GM12878 (cell line): ENCODE measurements around the gene RALBP1. TPM values are rescaled to one million over a fixed set of nuclear protein-coding genes. Genes with fewer than 3 reads are reported as not detected.
A peak's percentile ranks its signal among the peaks of the same experiment; 100 is the strongest.

Source experiments
- ATAC-seq: fragments of 200-7000 bp; cut with Tn5 transposase; 3 replicates; pipeline ENCODE4 v1.9.1; 2020; ENCODE audit warnings: mild to moderate bottlenecking, moderate library complexity
- BruUV-seq: library from RNA; stranded (reverse); fragments of 400-500 nt; replicated peaks from 2 replicates; lab custom pipeline; 2021; lab: Mats Ljungman, UMichigan
- CTCF ChIA-PET: fragments of 300-600 bp; sonication (Branson Sonifier 250); formaldehyde crosslinking; extraction: SDS; loops from one replicate; lab custom pipeline; 2021; ENCODE audit warnings: inconsistent platforms; lab: Yijun Ruan, JAX
- POLR2A ChIA-PET: fragments of 350-600 bp; formaldehyde crosslinking; extraction: SDS; loops from one replicate; lab custom pipeline; 2021; ENCODE audit warnings: inconsistent platforms; lab: Charles Lee
- RAD21 ChIA-PET: fragments of 300-600 bp; sonication (Branson Sonifier 250); formaldehyde crosslinking; loops from one replicate; lab custom pipeline; 2023; ENCODE audit warnings: antibody characterized with exemption; ENCODE audit not compliant: unreplicated experiment; lab: Charles Lee
- SMC1A ChIA-PET: fragments of 300-600 bp; sonication (Branson Sonifier 250); formaldehyde crosslinking; loops from one replicate; lab custom pipeline; 2023; ENCODE audit not compliant: unreplicated experiment, uncharacterized antibody; lab: Charles Lee
- DNase-seq: peaks from one replicate; pipeline ENCODE4 v3.0.0-alpha.2; 2011; ENCODE audit warnings: low read depth, low spot score
- FAIRE-seq: peaks from 3 replicates; lab custom pipeline; 2011; peaks lifted over from hg19 to GRCh38; lab: Jason Lieb, UNC
- H2AFZ ChIP-seq: 2 replicates; pipeline ENCODE4 v1.6.0; 2011; ENCODE audit warnings: low read depth, low read length, control low read depth; ENCODE audit not compliant: control insufficient read depth
- H3K27ac ChIP-seq: 2 replicates; pipeline ENCODE4 v1.5.1; 2011; ENCODE audit warnings: control low read depth; ENCODE audit not compliant: control insufficient read depth, insufficient read depth
- H3K27me3 ChIP-seq, 2 experiments: replicated peaks in 1 of 2; 2 replicates each; pipeline versions ENCODE4 v1.6.0 to v1.6.1; 2011; ENCODE audit warnings: low read length in 1 of 2; ENCODE audit not compliant: control insufficient read depth in 2 of 2, insufficient read depth in 2 of 2
- H3K36me3 ChIP-seq, 2 experiments: 2 replicates each; pipeline ENCODE4 v1.5.1; 2011; ENCODE audit warnings: low read length in 1 of 2; ENCODE audit not compliant: control insufficient read depth in 2 of 2, insufficient read depth in 2 of 2
- H3K4me1 ChIP-seq: 2 replicates; pipeline ENCODE4 v1.6.1; 2011; ENCODE audit warnings: mild to moderate bottlenecking, low read length, moderate library complexity, mixed read lengths; ENCODE audit not compliant: control insufficient read depth, insufficient read depth
- H3K4me2 ChIP-seq: 2 replicates; pipeline ENCODE4 v1.6.0; 2011; ENCODE audit warnings: control low read depth; ENCODE audit not compliant: control insufficient read depth, insufficient read depth
- H3K4me3 ChIP-seq: fragments of 200-600 bp; sonication (generic); 2 replicates; pipeline ENCODE4 v1.5.1; 2016
- H3K79me2 ChIP-seq: 2 replicates; pipeline ENCODE4 v1.6.0; 2011; ENCODE audit warnings: low read length; ENCODE audit not compliant: control insufficient read depth, insufficient read depth
- H3K9ac ChIP-seq: 2 replicates; pipeline ENCODE4 v1.8.0; 2011; ENCODE audit warnings: low read length, control low read depth, mixed read lengths; ENCODE audit not compliant: control insufficient read depth, insufficient read depth
- H3K9me3 ChIP-seq: replicated peaks from 3 replicates; pipeline ENCODE4 v1.5.1; 2011; ENCODE audit warnings: mild to moderate bottlenecking, low read length; ENCODE audit not compliant: control insufficient read depth, insufficient read depth
- H4K20me1 ChIP-seq: 2 replicates; pipeline ENCODE4 v1.6.0; 2011; ENCODE audit not compliant: control insufficient read depth, insufficient read depth
- ATF7 ChIP-seq: fragments of 450-650 bp; IDR thresholded peaks from 2 replicates; pipeline ENCODE4 v1.6.1; 2016; ENCODE audit warnings: low read depth, mild to moderate bottlenecking
- JUND ChIP-seq: IDR thresholded peaks from 2 replicates; pipeline ENCODE4 v1.6.1; 2012; ENCODE audit warnings: low read depth, mild to moderate bottlenecking, low read length, improper control_type of control experiment, moderate library complexity
- MYC ChIP-seq: IDR thresholded peaks from 2 replicates; pipeline ENCODE4 v1.6.1; 2011; ENCODE audit warnings: mild to moderate bottlenecking, low read length, moderate library complexity, inconsistent platforms; ENCODE audit not compliant: insufficient read depth, insufficient replicate concordance, insufficient read length, severe bottlenecking
- ZNF217 ChIP-seq: fragments of 450-650 bp; IDR thresholded peaks from 2 replicates; pipeline ENCODE4 v1.6.1; 2017; ENCODE audit warnings: antibody characterized with exemption, mild to moderate bottlenecking
- WGBS: methylation state at CpG from one replicate; pipeline ENCODE4 v1.1.6; 2016; ENCODE audit warnings: low lambda C conversion rate; ENCODE audit not compliant: insufficient replicate concordance, insufficient coverage; ENCODE audit errors: missing lambda C conversion rate; 5-methylcytosine and 5-hydroxymethylcytosine counted together
- in situ Hi-C: fragments of 300-500 bp; cut with MboI; formaldehyde crosslinking; loops from 9 replicates; pipeline ENCODE4 v1.14.3; 2018; ENCODE audit warnings: mixed read lengths
- intact Hi-C: fragments of 100-400 bp; cut with micrococcal nuclease; formaldehyde crosslinking; loops from one replicate; pipeline ENCODE4 v1.14.2; 2022; ENCODE audit not compliant: unreplicated experiment
- polyA plus RNA-seq, 11 experiments: library from polyadenylated mRNA; depleted of rRNA in 4 of 11; unstranded in 6 of 11; stranded (reverse) in 5 of 11; fragments of >200 nt; fragmentation: Nextera tagmentation in 4 of 11; fragmentation: Illumina TruSeq in 1 of 11; extraction: Ambion mirVana in 4 of 11; extraction: Trizol in 1 of 11; gene quantifications; 1 replicate in 1 of 11; 2 replicates in 10 of 11; pipeline versions ENCODE4 v1.2.1 to v1.2.3, GENCODE V29; 2011 to 2016; ENCODE audit warnings: inconsistent platforms in 2 of 11, missing spikeins in 2 of 11, low read depth in 1 of 11
- total RNA-seq, 4 experiments: library from RNA; depleted of rRNA in 3 of 4; stranded (reverse); fragments of >200 nt in 3 of 4; fragmentation: Illumina TruSeq in 1 of 4; extraction: Trizol in 1 of 4; gene quantifications; 2 replicates each; pipeline versions ENCODE4 v1.2.1 to v1.2.3, GENCODE V29; 2013 to 2021
- TF ChIP-seq, protein P1 (sequence below): IDR thresholded peaks from 2 replicates; pipeline ENCODE4 v1.6.1; 2011; ENCODE audit warnings: borderline replicate concordance, low read depth, mild to moderate bottlenecking, moderate library complexity, low read length; ENCODE audit not compliant: insufficient read depth, poor library complexity, severe bottlenecking
- TF ChIP-seq, protein P2 (sequence below): IDR thresholded peaks from 2 replicates; pipeline ENCODE4 v1.6.1; 2011; ENCODE audit warnings: low read depth, low read length, improper control_type of control experiment, borderline replicate concordance
- TF ChIP-seq, protein P3 (sequence below): IDR thresholded peaks from 2 replicates; pipeline ENCODE4 v1.6.1; 2012; ENCODE audit warnings: improper control_type of control experiment, low read depth, low read length; ENCODE audit not compliant: insufficient replicate concordance
- TF ChIP-seq, protein P4 (sequence below): fragments of 450-650 bp; IDR thresholded peaks from 2 replicates; pipeline ENCODE4 v1.6.1; 2018; ENCODE audit warnings: borderline replicate concordance, mild to moderate bottlenecking; ENCODE audit not compliant: partially characterized antibody
- TF ChIP-seq, protein P5 (sequence below): IDR thresholded peaks from 2 replicates; pipeline ENCODE4 v1.6.1; 2012; ENCODE audit warnings: low read length, inconsistent platforms

Gene RALBP1
- total and polyA plus RNA-seq, 10 of the 15 experiments (the other 5 are each of a cell fraction or from before 2014, with no cell fraction given), result 11.2 to 46.9 (median 41.8) TPM

DNA sequence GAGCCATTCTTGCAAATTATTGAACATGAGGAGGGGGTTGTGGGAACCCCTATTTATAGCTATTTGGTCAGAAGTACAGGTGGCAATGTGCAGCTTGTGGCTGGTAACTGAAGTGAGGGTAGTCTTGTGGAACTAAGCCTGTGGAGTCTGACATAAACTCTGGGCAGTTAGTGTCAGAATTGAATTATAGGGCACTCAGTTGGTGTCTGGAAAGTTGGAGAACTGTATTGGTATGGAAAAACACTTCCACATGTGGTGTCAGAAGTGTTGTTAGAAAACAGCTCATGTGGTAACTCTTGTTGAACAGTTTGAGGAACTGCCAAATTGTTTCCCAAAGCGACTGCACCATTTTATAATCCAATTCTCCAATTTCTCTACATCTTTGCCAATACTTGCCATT, 7.5 kb downstream of the RALBP1 start:
- WGBS, result 59% methylated on average over 1 of the region's 1 CpG
- ATAC-seq (peak; percentile 80), FAIRE-seq (peak; percentile 64), DNase-seq (no peak)
- Histone ChIP-seq H3K36me3 (peaks cover 0 to 3% of the 10 kb centered on the region in 2 experiments; a peak in 1 of 4 replicates), H3K4me1 (peaks cover 9% of the 10 kb centered on the region), H4K20me1 (no peaks in the 10 kb centered on the region), H3K79me2 (peaks cover 56% of the 10 kb centered on the region), H3K4me3 (no peak overlapping the region), H3K27me3 (no peaks in the 10 kb centered on the region), H3K27ac (no peak overlapping the region; the same call in 1 of the 2 replicates), H3K4me2 (peak overlapping the region; percentile 75), H2AFZ (no peak overlapping the region), H3K9ac (no peak overlapping the region), H3K9me3 (no peaks in the 10 kb centered on the region; the same call in 1 of the 3 replicates)
- SMC1A ChIA-PET, result interaction anchor here (1.0 to 1.2 kb wide), 3 partner anchors 11 to 357 kb away, joined by 3 read pairs; no protein-coding TSS in a partner anchor
- in situ Hi-C loops, result no loop called here
- BruUV-seq, result no TSS peak
- RAD21 ChIA-PET, result no interaction called here
- CTCF ChIA-PET, result interaction anchor here (0.5 to 1.4 kb wide), 2 partner anchors 9 to 129 kb away, joined by 3 read pairs; no protein-coding TSS in a partner anchor
- POLR2A ChIA-PET, result no interaction called here
- intact Hi-C loops, result no loop called here
- TF ChIP-seq, protein P1, sequence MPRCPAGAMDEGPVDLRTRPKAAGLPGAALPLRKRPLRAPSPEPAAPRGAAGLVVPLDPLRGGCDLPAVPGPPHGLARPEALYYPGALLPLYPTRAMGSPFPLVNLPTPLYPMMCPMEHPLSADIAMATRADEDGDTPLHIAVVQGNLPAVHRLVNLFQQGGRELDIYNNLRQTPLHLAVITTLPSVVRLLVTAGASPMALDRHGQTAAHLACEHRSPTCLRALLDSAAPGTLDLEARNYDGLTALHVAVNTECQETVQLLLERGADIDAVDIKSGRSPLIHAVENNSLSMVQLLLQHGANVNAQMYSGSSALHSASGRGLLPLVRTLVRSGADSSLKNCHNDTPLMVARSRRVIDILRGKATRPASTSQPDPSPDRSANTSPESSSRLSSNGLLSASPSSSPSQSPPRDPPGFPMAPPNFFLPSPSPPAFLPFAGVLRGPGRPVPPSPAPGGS, result no peak
- TF ChIP-seq JUND, result no peak
- TF ChIP-seq, protein P2, sequence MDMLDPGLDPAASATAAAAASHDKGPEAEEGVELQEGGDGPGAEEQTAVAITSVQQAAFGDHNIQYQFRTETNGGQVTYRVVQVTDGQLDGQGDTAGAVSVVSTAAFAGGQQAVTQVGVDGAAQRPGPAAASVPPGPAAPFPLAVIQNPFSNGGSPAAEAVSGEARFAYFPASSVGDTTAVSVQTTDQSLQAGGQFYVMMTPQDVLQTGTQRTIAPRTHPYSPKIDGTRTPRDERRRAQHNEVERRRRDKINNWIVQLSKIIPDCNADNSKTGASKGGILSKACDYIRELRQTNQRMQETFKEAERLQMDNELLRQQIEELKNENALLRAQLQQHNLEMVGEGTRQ, result no peak
- no peak for TF ChIP-seq MYC
- TF ChIP-seq, protein P3, sequence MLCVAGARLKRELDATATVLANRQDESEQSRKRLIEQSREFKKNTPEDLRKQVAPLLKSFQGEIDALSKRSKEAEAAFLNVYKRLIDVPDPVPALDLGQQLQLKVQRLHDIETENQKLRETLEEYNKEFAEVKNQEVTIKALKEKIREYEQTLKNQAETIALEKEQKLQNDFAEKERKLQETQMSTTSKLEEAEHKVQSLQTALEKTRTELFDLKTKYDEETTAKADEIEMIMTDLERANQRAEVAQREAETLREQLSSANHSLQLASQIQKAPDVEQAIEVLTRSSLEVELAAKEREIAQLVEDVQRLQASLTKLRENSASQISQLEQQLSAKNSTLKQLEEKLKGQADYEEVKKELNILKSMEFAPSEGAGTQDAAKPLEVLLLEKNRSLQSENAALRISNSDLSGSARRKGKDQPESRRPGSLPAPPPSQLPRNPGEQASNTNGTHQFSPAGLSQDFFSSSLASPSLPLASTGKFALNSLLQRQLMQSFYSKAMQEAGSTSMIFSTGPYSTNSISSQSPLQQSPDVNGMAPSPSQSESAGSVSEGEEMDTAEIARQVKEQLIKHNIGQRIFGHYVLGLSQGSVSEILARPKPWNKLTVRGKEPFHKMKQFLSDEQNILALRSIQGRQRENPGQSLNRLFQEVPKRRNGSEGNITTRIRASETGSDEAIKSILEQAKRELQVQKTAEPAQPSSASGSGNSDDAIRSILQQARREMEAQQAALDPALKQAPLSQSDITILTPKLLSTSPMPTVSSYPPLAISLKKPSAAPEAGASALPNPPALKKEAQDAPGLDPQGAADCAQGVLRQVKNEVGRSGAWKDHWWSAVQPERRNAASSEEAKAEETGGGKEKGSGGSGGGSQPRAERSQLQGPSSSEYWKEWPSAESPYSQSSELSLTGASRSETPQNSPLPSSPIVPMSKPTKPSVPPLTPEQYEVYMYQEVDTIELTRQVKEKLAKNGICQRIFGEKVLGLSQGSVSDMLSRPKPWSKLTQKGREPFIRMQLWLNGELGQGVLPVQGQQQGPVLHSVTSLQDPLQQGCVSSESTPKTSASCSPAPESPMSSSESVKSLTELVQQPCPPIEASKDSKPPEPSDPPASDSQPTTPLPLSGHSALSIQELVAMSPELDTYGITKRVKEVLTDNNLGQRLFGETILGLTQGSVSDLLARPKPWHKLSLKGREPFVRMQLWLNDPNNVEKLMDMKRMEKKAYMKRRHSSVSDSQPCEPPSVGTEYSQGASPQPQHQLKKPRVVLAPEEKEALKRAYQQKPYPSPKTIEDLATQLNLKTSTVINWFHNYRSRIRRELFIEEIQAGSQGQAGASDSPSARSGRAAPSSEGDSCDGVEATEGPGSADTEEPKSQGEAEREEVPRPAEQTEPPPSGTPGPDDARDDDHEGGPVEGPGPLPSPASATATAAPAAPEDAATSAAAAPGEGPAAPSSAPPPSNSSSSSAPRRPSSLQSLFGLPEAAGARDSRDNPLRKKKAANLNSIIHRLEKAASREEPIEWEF, result no peak
- TF ChIP-seq, protein P4, sequence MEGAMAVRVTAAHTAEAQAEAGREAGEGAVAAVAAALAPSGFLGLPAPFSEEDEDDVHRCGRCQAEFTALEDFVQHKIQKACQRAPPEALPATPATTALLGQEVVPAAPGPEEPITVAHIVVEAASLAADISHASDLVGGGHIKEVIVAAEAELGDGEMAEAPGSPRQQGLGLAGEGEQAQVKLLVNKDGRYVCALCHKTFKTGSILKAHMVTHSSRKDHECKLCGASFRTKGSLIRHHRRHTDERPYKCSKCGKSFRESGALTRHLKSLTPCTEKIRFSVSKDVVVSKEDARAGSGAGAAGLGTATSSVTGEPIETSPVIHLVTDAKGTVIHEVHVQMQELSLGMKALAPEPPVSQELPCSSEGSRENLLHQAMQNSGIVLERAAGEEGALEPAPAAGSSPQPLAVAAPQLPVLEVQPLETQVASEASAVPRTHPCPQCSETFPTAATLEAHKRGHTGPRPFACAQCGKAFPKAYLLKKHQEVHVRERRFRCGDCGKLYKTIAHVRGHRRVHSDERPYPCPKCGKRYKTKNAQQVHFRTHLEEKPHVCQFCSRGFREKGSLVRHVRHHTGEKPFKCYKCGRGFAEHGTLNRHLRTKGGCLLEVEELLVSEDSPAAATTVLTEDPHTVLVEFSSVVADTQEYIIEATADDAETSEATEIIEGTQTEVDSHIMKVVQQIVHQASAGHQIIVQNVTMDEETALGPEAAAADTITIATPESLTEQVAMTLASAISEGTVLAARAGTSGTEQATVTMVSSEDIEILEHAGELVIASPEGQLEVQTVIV, result no peak
- TF ChIP-seq ATF7, result no peak
- TF ChIP-seq ZNF217, result no peak
- TF ChIP-seq, protein P5, sequence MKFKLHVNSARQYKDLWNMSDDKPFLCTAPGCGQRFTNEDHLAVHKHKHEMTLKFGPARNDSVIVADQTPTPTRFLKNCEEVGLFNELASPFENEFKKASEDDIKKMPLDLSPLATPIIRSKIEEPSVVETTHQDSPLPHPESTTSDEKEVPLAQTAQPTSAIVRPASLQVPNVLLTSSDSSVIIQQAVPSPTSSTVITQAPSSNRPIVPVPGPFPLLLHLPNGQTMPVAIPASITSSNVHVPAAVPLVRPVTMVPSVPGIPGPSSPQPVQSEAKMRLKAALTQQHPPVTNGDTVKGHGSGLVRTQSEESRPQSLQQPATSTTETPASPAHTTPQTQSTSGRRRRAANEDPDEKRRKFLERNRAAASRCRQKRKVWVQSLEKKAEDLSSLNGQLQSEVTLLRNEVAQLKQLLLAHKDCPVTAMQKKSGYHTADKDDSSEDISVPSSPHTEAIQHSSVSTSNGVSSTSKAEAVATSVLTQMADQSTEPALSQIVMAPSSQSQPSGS, result no peak
